Trophoblast cell (in vitro differentiated cells and primary cell): ENCODE data around the gene ASB6.

ENCODE experiments used
- DNase-seq, 2 donors: peaks; one replicate each; pipeline ENCODE4 v3.0.0-alpha.2; 2016
- H2AFZ ChIP-seq: 2 replicates; pipeline ENCODE4 v1.6.1; 2013; ENCODE audit warnings: low read length, moderate library complexity, mild to moderate bottlenecking; ENCODE audit not compliant: insufficient read depth, poor library complexity
- H2AK5ac ChIP-seq: 2 replicates; pipeline ENCODE4 v1.6.1; 2013; ENCODE audit warnings: mild to moderate bottlenecking, low read length
- H2BK120ac ChIP-seq: 2 replicates; pipeline ENCODE4 v1.6.1; 2013; ENCODE audit warnings: low read length, mild to moderate bottlenecking, moderate library complexity; ENCODE audit not compliant: insufficient read depth, poor library complexity
- H2BK12ac ChIP-seq: 2 replicates; pipeline ENCODE4 v1.6.1; 2013; ENCODE audit warnings: mild to moderate bottlenecking, low read length, moderate library complexity
- H2BK5ac ChIP-seq: 2 replicates; pipeline ENCODE4 v1.6.1; 2013; ENCODE audit warnings: low read length, low read depth, moderate library complexity, mild to moderate bottlenecking; ENCODE audit not compliant: poor library complexity
- H3K14ac ChIP-seq: 2 replicates; pipeline ENCODE4 v1.6.1; 2013; ENCODE audit warnings: mild to moderate bottlenecking, low read length
- H3K18ac ChIP-seq: 2 replicates; pipeline ENCODE4 v1.6.1; 2013; ENCODE audit warnings: mild to moderate bottlenecking, low read length
- H3K23ac ChIP-seq: 2 replicates; pipeline ENCODE4 v1.6.1; 2013; ENCODE audit warnings: low read length
- H3K27ac ChIP-seq: 2 replicates; pipeline ENCODE4 v1.5.1; 2013; ENCODE audit warnings: low read depth, mild to moderate bottlenecking, inconsistent platforms, low read length, moderate library complexity
- H3K27me3 ChIP-seq: 2 replicates; pipeline ENCODE4 v1.6.1; 2013; ENCODE audit warnings: inconsistent platforms, mild to moderate bottlenecking, low read length, moderate library complexity; ENCODE audit not compliant: insufficient read depth
- H3K36me3 ChIP-seq, 2 experiments: 1 replicate in 1 of 2; 2 replicates in 1 of 2; pipeline ENCODE4 v1.6.1; 2013; ENCODE audit warnings: low read length in 2 of 2, mild to moderate bottlenecking in 2 of 2, moderate library complexity in 1 of 2; ENCODE audit not compliant: insufficient read depth in 2 of 2, control insufficient read depth in 1 of 2
- H3K4ac ChIP-seq: 2 replicates; pipeline ENCODE4 v1.6.1; 2013; ENCODE audit warnings: low read depth, mild to moderate bottlenecking, low read length, moderate library complexity
- H3K4me1 ChIP-seq, 2 experiments: 1 replicate in 1 of 2; 2 replicates in 1 of 2; pipeline ENCODE4 v1.6.1; 2013; ENCODE audit warnings: low read length in 2 of 2, mild to moderate bottlenecking in 2 of 2, moderate library complexity in 1 of 2; ENCODE audit not compliant: insufficient read depth in 2 of 2, control insufficient read depth in 1 of 2
- H3K4me2 ChIP-seq: 2 replicates; pipeline ENCODE4 v1.6.1; 2013; ENCODE audit warnings: inconsistent platforms, mild to moderate bottlenecking, low read length, moderate library complexity
- H3K4me3 ChIP-seq: 2 replicates; pipeline ENCODE4 v1.5.1; 2013; ENCODE audit warnings: mild to moderate bottlenecking, low read depth, low read length, inconsistent platforms
- H3K79me1 ChIP-seq: one replicate; pipeline ENCODE4 v1.6.1; 2013; ENCODE audit warnings: low read length
- H3K79me2 ChIP-seq: 2 replicates; pipeline ENCODE4 v1.6.1; 2013; ENCODE audit warnings: low read length, mild to moderate bottlenecking; ENCODE audit not compliant: control insufficient read depth, insufficient read depth, poor library complexity
- H3K9ac ChIP-seq: 2 replicates; pipeline ENCODE4 v1.6.1; 2013; ENCODE audit warnings: mild to moderate bottlenecking, low read length
- H3K9me3 ChIP-seq: 2 replicates; pipeline ENCODE4 v1.6.1; 2013; ENCODE audit warnings: low read depth, mild to moderate bottlenecking, control low read depth, inconsistent platforms, low read length; ENCODE audit not compliant: insufficient read depth
- H4K12ac ChIP-seq: 2 replicates; pipeline ENCODE4 v1.6.1; 2013; ENCODE audit warnings: low read depth, mild to moderate bottlenecking, low read length, moderate library complexity
- H4K8ac ChIP-seq: 2 replicates; pipeline ENCODE4 v1.6.1; 2013; ENCODE audit warnings: low read depth, mild to moderate bottlenecking, low read length, moderate library complexity
- H4K91ac ChIP-seq: one replicate; pipeline ENCODE4 v1.6.1; 2013; ENCODE audit warnings: low read depth, mild to moderate bottlenecking, low read length, moderate library complexity
- WGBS: extraction: QIAGEN DNeasy Blood & Tissue Kit; methylation state at CpG from one replicate; pipeline ENCODE4 v1.1.7; 2013; ENCODE audit warnings: missing lambda C conversion rate; ENCODE audit not compliant: insufficient read length, insufficient coverage; ENCODE audit errors: extremely low coverage; 5-methylcytosine and 5-hydroxymethylcytosine counted together

The ASB6 gene

DNA sequence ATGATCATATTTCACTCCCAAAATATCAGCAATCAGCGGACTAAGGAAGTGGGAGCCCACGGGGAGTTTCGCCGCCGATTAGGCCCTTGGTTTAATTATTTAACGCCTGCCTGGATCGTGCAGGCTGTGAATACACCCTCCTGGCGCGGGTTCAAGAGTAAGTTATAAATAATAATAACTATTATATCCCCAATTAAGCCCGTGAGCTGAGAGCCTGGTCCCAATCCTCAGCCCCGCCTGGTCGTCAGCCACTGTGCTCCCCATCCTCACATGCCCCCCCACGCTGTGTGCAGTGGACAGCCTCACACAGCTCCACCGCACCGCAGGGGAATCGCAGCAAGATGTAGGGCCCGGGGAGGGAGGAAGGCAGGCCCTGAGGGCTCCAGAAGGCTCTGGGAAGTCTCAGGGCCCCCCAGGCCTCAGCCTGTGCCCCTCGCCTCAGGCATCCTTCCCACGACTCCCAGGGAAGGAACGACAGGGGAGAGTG, 12.6 kb upstream of the ASB6 start:
- H2AFZ ChIP-seq: no peak overlapping the region
- H4K91ac ChIP-seq: no peak overlapping the region
- no peak overlapping the region for H3K4me2 ChIP-seq
- no peak overlapping the region for H2BK5ac ChIP-seq
- no peaks in the 10 kb centered on the region for H3K79me2 ChIP-seq
- no peak overlapping the region for H3K23ac ChIP-seq
- no peak overlapping the region for H2BK12ac ChIP-seq
- no peak overlapping the region for H3K4me3 ChIP-seq
- H3K9me3 ChIP-seq: no peaks in the 10 kb centered on the region
- H3K4me1 ChIP-seq: no peaks in the 10 kb centered on the region
- no peaks in the 10 kb centered on the region for H3K27me3 ChIP-seq
- no peak for DNase-seq
- H4K8ac ChIP-seq: no peak overlapping the region
- H4K12ac ChIP-seq: no peak overlapping the region
- H3K27ac ChIP-seq: no peak overlapping the region
- no peaks in the 10 kb centered on the region for H3K79me1 ChIP-seq
- no peak overlapping the region for H3K18ac ChIP-seq
- H3K36me3 ChIP-seq: no peaks in the 10 kb centered on the region
- no peak overlapping the region for H3K14ac ChIP-seq
- H3K4ac ChIP-seq: no peak overlapping the region
- no peak overlapping the region for H2AK5ac ChIP-seq
- no CpG with 5 or more reads among the region's 20 CpGs for WGBS
- peak overlapping the region; percentile 75 for H3K9ac ChIP-seq
- H2BK120ac ChIP-seq: no peak overlapping the region

DNA sequence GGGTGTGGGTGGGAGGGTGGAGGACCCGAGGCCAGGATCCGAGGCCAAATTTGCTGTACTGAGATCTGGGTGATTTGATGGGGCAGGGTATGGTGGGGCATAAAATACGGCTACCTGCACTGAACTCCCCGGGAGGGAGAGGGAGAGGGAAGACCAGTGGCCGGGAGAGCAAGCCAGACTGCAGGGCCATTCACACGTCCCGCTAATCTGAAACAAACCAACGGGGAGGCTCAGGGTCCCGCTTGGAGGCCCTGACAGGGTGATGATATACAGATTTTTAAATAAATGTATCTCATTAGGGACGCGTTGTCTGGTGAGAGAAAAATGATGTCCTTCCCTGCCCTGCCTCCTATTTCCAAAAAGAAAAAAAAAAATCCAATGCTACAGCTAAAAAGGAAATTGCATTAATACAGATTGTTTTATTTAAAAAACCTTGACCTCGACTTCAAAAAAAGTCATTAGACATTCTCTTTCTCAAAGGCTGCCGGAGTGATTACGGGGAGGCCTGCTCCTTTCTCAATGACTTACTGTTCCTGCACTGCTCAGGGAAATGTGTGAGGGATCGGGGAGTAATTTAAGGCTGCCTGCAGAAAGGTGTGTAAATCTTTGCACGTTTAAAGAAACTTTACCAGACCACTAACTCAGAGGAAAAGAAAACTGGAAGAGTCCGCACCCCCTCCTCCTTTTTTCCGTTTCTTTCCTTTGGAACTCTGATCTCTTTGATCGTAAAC, 12.0 kb upstream of the ASB6 start:
- H2BK120ac ChIP-seq: no peak overlapping the region

DNA sequence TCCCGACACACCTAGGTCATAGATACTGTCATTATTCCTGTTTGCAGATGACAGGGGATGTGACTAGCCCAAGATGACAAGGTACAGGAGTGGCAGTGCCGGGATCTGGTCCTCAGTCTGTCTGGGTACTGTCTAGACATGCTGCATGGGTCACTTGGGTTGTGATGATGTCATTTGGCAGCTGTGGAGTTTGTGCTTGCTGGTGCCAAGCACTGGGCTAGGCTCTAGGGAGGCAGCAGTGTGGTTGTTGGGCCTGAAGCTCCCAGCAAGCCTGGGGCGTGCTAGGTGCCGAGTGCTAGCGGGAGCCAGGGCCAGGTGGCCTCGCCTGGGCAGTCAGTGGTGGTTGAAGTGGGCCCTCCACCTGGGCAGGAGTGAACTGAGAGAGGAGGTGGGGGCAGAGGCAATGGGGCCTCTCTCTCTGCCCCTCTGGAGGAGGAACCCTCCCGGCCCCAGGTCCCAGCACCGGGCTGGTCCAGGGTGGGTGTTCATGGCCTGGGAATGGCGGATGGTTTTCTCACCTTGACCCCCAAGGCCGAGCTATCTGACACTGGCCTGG, 8.8 kb upstream of the ASB6 start:
- Histone ChIP-seq H4K8ac (no peak overlapping the region), H2AFZ (no peak overlapping the region), H3K27me3 (no peaks in the 10 kb centered on the region), H3K14ac (no peak overlapping the region), H2BK12ac (no peak overlapping the region), H4K91ac (no peak overlapping the region), H3K79me1 (peaks cover 2% of the 10 kb centered on the region), H3K9me3 (no peaks in the 10 kb centered on the region), H3K4me1 (peaks cover 0 to 6% of the 10 kb centered on the region in 2 experiments), H3K36me3 (no peaks in the 10 kb centered on the region), H2BK5ac (no peak overlapping the region), H3K4me2 (no peak overlapping the region), H3K4ac (no peak overlapping the region), H3K79me2 (no peaks in the 10 kb centered on the region), H3K18ac (no peak overlapping the region), H3K23ac (no peak overlapping the region), H2AK5ac (no peak overlapping the region), H4K12ac (no peak overlapping the region), H3K27ac (no peak overlapping the region), H3K9ac (no peak overlapping the region), H2BK120ac (no peak overlapping the region), H3K4me3 (no peak overlapping the region)
- no peak for DNase-seq
- WGBS: no CpG with 5 or more reads among the region's 10 CpGs

More for the DNA sequence above, 12.0 kb upstream of the ASB6 start:
- Histone ChIP-seq H3K27ac (no peak overlapping the region), H3K18ac (no peak overlapping the region), H3K23ac (no peak overlapping the region), H3K4me1 (no peaks in the 10 kb centered on the region), H3K4me3 (no peak overlapping the region), H3K4me2 (no peak overlapping the region), H3K4ac (no peak overlapping the region), H2AFZ (no peak overlapping the region), H4K12ac (no peak overlapping the region), H4K91ac (no peak overlapping the region), H3K79me2 (no peaks in the 10 kb centered on the region), H3K79me1 (no peaks in the 10 kb centered on the region), H3K27me3 (no peaks in the 10 kb centered on the region), H2BK5ac (no peak overlapping the region), H4K8ac (no peak overlapping the region), H3K14ac (no peak overlapping the region), H2AK5ac (no peak overlapping the region), H3K36me3 (no peaks in the 10 kb centered on the region), H2BK12ac (no peak overlapping the region), H3K9ac (no peak overlapping the region), H3K9me3 (no peaks in the 10 kb centered on the region)
- no CpG with 5 or more reads among the region's 19 CpGs for WGBS
- DNase-seq: no peak

DNA sequence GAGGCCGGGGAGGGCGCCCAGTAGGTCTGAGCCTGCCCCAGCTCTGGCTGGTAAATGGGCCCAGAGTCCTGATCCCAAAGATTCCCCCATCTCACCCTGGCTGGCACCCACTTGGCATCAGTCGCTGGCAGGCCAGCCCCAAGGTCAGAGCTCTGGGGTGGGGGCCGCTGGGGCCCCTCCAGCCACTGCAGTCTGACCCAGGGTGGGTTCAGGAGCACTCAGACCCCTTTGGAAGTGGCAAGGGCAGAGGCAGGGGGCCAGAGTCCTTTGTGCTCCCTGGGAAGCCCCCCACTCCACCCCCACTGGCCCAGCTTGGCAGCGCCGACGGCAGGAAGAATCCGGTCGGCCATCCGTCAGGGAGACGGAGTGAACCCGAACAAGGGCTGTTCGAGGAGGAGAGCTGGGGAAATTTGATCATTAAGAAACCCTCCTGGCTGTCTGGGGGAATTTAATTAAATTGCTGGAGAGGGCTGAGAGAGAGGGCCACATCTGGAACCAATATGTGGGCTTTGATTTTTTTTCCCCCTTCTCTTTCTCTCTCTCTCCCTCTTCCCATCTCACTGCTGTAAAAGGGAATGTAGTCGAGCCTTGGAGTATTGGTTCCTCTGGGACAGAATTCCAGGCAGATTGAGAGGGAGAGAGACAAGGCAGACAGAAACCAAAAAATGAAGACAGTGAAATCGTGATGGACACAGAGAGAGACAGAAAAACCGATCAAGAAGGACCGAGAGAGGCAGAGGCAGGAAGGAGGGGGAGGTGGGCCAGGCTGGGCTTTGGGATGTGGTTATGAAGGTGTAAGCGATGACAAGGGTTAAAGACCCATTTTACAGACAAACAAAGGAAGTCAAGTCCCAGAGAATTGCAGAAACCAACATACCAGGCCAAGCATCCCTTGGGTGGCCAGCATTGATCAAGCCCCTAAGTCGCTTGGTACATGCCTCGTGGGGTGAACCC, 8.1 kb upstream of the ASB6 start:
- Histone ChIP-seq H3K9me3 (no peaks in the 10 kb centered on the region), H3K36me3 (no peaks in the 10 kb centered on the region), H4K8ac (no peak overlapping the region), H4K91ac (no peak overlapping the region), H4K12ac (no peak overlapping the region), H3K14ac (no peak overlapping the region), H3K79me2 (no peaks in the 10 kb centered on the region), H3K4ac (no peak overlapping the region), H2BK120ac (no peak overlapping the region), H3K27ac (no peak overlapping the region), H3K18ac (no peak overlapping the region), H3K4me2 (no peak overlapping the region), H3K79me1 (peaks cover 2% of the 10 kb centered on the region), H3K27me3 (no peaks in the 10 kb centered on the region), H2AK5ac (no peak overlapping the region), H2BK5ac (no peak overlapping the region), H3K4me3 (no peak overlapping the region), H3K9ac (no peak overlapping the region), H2BK12ac (no peak overlapping the region), H2AFZ (no peak overlapping the region), H3K23ac (no peak overlapping the region), H3K4me1 (peaks cover 0 to 6% of the 10 kb centered on the region in 2 experiments)
- DNase-seq: no peak
- no CpG with 5 or more reads among the region's 20 CpGs for WGBS
